Measurements from ENCODE around the gene G3BP1.
A peak's percentile ranks its signal among the peaks of the same experiment; 100 is the strongest.
"Not testable (repeated sequence)": the region's sequence is repeated elsewhere in the genome, so short reads cannot be mapped to it uniquely, and the experiment has no call there.

G3BP1 gene
- 147 to 230 (median 183) reads per million in 4 donors for total RNA-seq

- peak; percentile 98 to 100 (median 99) for DNase-seq
These were observed at the start of gene G3BP1 for GRCh38 chr5:151771259-151772028. Gene G3BP1 (plus strand): TSS chr5:151771954. CDS start chr5:151786621, 14,667 bp downstream.

- DNase-seq = no peak
These were observed 49.2 kb upstream of the G3BP1 start for GRCh38 chr5:151722546-151722945.

GRCh38 chr5:151724360-151724759, 47.4 kb upstream of the G3BP1 start:
- no peak for DNase-seq

- not testable (repeated sequence) for DNase-seq
These were observed 42.2 kb upstream of the G3BP1 start for GRCh38 chr5:151729597-151729996.

- no peak for DNase-seq
These were observed 41.4 kb upstream of the G3BP1 start for GRCh38 chr5:151730381-151730780.

- DNase-seq = no peak
These were observed 38.2 kb upstream of the G3BP1 start for GRCh38 chr5:151733358-151734063.

- no peak for DNase-seq
These were observed 37.7 kb upstream of the G3BP1 start for GRCh38 chr5:151734064-151734408.

- DNase-seq = no peak
These were observed 36.1 kb upstream of the G3BP1 start for GRCh38 chr5:151735646-151736045.

- no peak for DNase-seq
These were observed 34.3 kb upstream of the G3BP1 start for GRCh38 chr5:151737431-151737830.

GRCh38 chr5:151738125-151738848, 33.5 kb upstream of the G3BP1 start:
- no peak for DNase-seq

GRCh38 chr5:151739395-151739794, 32.4 kb upstream of the G3BP1 start:
- no peak for DNase-seq

GRCh38 chr5:151739939-151740335, 31.8 kb upstream of the G3BP1 start:
- no peak for DNase-seq

GRCh38 chr5:151740336-151740942, 31.3 kb upstream of the G3BP1 start:
- DNase-seq = peak in 4 of 5 donors; percentile 8 to 56 (median 28)

- DNase-seq = no peak
These were observed 30.8 kb upstream of the G3BP1 start for GRCh38 chr5:151740958-151741373.

- no peak for DNase-seq
These were observed 29.9 kb upstream of the G3BP1 start for GRCh38 chr5:151741678-151742423.

GRCh38 chr5:151742870-151743294, 28.9 kb upstream of the G3BP1 start:
- no peak for DNase-seq

GRCh38 chr5:151743530-151743929, 28.2 kb upstream of the G3BP1 start:
- no peak for DNase-seq

- peak in 1 of 5 donors; percentile 78 for DNase-seq
These were observed 26.6 kb upstream of the G3BP1 start for GRCh38 chr5:151745071-151745705.

GRCh38 chr5:151750121-151750520, 21.6 kb upstream of the G3BP1 start:
- DNase-seq = no peak

- no peak for DNase-seq
These were observed 20.7 kb upstream of the G3BP1 start for GRCh38 chr5:151751091-151751490.

GRCh38 chr5:151751593-151751992, 20.2 kb upstream of the G3BP1 start:
- no peak for DNase-seq

- DNase-seq = no peak
These were observed 16.4 kb upstream of the G3BP1 start for GRCh38 chr5:151755383-151755782.
